ENCODE results near the gene TMC8.
A peak's percentile ranks its signal among the peaks of the same experiment; 100 is the strongest.

TMC8 gene

DNA sequence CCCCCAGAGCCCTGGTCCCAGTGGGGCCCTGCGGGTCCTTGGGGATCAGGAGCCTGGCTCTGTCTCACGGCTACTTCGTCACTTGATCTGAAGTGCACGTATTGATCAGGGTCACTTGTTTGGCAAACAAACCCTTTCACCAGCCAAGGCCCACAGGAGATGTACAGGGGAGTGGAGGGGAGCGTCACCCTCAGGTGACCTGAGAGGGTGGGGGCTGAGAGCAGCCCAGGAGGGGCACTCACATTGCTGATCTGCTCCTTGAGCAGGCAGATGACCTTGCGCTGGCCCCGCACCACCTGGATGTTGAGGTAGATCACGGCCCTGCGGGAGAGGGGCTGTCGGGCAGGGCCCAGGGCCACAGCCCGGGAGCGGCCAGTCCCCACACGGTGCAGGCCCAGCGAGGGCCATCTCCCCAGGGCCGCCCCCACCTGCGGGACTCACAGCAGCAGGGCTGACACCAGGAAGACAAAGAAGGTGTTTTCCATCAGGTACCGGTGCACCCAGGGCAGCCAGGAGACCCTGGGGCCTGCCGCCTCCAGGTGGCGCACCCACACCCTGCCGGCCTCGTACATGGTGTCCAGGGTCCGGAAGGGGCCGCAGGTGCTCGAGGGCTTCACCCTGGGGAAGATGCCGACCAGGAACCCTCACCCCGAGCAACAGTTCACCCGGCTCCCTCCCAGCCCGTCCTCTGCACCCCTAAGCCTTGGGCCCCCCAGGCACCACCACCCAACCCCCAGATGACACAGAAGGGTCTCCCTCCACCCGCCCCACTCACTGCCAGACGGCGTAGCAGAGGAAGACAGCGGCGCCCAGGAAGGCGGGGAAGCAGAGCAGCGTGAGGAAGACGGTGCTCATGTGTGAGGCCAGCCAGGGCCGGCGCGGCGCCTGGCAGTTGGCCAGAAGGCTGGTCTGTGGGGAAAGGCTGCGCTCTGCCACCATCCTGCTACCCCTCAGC lies 13.3 kb upstream of the TMC8 start:
- no peaks in the 10 kb centered on the region for H3K4me1 ChIP-seq (ENCODE audit: control insufficient read depth, insufficient read depth, low read length)
- ChIA-PET CTCF (interaction anchor here (1.0 to 5.3 kb wide), 5 partner anchors 8 to 133 kb away, joined by 3 to 53 read pairs (median 4); no protein-coding TSS in a partner anchor), POLR2A (no interaction called here)
- no peaks in the 10 kb centered on the region for H3K9me3 ChIP-seq (ENCODE audit: control insufficient read depth, insufficient read depth, low read depth, low read length)
- no peak overlapping the region for H3K27ac ChIP-seq (ENCODE audit: extremely low read depth, low read depth, low read length)
- H3K4me3 ChIP-seq (ENCODE audit: low read depth, low read length), result no peak overlapping the region
- peaks cover 0 to 3% of the 10 kb centered on the region in 2 experiments; a peak in 2 of 3 replicates for H3K36me3 ChIP-seq (ENCODE audit: control insufficient read depth in 2 of 2, insufficient read depth in 1 of 2, low read length in 2 of 2)
- TF ChIP-seq, protein P1, sequence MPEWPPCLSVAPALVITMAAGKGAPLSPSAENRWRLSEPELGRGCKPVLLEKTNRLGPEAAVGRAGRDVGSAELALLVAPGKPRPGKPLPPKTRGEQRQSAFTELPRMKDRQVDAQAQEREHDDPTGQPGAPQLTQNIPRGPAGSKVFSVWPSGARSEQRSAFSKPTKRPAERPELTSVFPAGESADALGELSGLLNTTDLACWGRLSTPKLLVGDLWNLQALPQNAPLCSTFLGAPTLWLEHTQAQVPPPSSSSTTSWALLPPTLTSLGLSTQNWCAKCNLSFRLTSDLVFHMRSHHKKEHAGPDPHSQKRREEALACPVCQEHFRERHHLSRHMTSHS (tag by site-specific recombination; IDR thresholded peaks at IDR 0.05), result no peak
- TF ChIP-seq, protein P2, sequence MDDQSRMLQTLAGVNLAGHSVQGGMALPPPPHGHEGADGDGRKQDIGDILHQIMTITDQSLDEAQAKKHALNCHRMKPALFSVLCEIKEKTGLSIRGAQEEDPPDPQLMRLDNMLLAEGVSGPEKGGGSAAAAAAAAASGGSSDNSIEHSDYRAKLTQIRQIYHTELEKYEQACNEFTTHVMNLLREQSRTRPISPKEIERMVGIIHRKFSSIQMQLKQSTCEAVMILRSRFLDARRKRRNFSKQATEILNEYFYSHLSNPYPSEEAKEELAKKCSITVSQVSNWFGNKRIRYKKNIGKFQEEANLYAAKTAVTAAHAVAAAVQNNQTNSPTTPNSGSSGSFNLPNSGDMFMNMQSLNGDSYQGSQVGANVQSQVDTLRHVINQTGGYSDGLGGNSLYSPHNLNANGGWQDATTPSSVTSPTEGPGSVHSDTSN (CRISPR knock-in tag; IDR thresholded peaks at IDR 0.05), result 0 out of 2 replicates have a peak, but pooled peaks have one; percentile 1
- TF ChIP-seq, protein P3, sequence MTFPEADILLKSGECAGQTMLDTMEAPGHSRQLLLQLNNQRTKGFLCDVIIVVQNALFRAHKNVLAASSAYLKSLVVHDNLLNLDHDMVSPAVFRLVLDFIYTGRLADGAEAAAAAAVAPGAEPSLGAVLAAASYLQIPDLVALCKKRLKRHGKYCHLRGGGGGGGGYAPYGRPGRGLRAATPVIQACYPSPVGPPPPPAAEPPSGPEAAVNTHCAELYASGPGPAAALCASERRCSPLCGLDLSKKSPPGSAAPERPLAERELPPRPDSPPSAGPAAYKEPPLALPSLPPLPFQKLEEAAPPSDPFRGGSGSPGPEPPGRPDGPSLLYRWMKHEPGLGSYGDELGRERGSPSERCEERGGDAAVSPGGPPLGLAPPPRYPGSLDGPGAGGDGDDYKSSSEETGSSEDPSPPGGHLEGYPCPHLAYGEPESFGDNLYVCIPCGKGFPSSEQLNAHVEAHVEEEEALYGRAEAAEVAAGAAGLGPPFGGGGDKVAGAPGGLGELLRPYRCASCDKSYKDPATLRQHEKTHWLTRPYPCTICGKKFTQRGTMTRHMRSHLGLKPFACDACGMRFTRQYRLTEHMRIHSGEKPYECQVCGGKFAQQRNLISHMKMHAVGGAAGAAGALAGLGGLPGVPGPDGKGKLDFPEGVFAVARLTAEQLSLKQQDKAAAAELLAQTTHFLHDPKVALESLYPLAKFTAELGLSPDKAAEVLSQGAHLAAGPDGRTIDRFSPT (tag by site-specific recombination; IDR thresholded peaks at IDR 0.05), result no peak
- TF ChIP-seq ZNF600 (tag by site-specific recombination; IDR thresholded peaks at IDR 0.05) (0 out of 2 replicates have a peak, but pooled peaks have one; percentile 45), ZNF133 (tag by site-specific recombination; IDR thresholded peaks at IDR 0.05) (no peak), ZNF10 (tag by site-specific recombination; IDR thresholded peaks at IDR 0.05) (peak; percentile 53; the same call in 1 of the 2 replicates), ZNF571 (tag by site-specific recombination; IDR thresholded peaks at IDR 0.05) (no peak), ZNF561 (tag by site-specific recombination; IDR thresholded peaks at IDR 0.05; ENCODE audit: borderline replicate concordance) (no peak), ZNF624 (tag by site-specific recombination; IDR thresholded peaks at IDR 0.05) (no peak), PRDM4 (tag by site-specific recombination; IDR thresholded peaks at IDR 0.05) (no peak), ZNF175 (tag by site-specific recombination; IDR thresholded peaks at IDR 0.05) (no peak), ZNF555 (tag by site-specific recombination; conservative IDR thresholded peaks at IDR 0.05) (no peak), ZEB2 (tag by site-specific recombination; IDR thresholded peaks at IDR 0.05) (no peak), ZNF354C (tag by site-specific recombination; IDR thresholded peaks at IDR 0.05; ENCODE audit: borderline replicate concordance, low read depth) (no peak), ZNF114 (tag by site-specific recombination; IDR thresholded peaks at IDR 0.05) (no peak), ZNF704 (tag by site-specific recombination; IDR thresholded peaks at IDR 0.05) (no peak)
- TF ChIP-seq, protein P4, sequence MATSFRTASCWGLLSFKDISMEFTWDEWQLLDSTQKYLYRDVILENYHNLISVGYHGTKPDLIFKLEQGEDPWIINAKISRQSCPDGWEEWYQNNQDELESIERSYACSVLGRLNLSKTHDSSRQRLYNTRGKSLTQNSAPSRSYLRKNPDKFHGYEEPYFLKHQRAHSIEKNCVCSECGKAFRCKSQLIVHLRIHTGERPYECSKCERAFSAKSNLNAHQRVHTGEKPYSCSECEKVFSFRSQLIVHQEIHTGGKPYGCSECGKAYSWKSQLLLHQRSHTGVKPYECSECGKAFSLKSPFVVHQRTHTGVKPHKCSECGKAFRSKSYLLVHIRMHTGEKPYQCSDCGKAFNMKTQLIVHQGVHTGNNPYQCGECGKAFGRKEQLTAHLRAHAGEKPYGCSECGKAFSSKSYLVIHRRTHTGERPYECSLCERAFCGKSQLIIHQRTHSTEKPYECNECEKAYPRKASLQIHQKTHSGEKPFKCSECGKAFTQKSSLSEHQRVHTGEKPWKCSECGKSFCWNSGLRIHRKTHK (tag by site-specific recombination; IDR thresholded peaks at IDR 0.05), result no peak
- TF ChIP-seq, protein P5, sequence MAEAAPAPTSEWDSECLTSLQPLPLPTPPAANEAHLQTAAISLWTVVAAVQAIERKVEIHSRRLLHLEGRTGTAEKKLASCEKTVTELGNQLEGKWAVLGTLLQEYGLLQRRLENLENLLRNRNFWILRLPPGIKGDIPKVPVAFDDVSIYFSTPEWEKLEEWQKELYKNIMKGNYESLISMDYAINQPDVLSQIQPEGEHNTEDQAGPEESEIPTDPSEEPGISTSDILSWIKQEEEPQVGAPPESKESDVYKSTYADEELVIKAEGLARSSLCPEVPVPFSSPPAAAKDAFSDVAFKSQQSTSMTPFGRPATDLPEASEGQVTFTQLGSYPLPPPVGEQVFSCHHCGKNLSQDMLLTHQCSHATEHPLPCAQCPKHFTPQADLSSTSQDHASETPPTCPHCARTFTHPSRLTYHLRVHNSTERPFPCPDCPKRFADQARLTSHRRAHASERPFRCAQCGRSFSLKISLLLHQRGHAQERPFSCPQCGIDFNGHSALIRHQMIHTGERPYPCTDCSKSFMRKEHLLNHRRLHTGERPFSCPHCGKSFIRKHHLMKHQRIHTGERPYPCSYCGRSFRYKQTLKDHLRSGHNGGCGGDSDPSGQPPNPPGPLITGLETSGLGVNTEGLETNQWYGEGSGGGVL (tag by site-specific recombination; IDR thresholded peaks at IDR 0.05), result peak; percentile 8; the same call in 1 of the 2 replicates
- TF ChIP-seq, protein P6, sequence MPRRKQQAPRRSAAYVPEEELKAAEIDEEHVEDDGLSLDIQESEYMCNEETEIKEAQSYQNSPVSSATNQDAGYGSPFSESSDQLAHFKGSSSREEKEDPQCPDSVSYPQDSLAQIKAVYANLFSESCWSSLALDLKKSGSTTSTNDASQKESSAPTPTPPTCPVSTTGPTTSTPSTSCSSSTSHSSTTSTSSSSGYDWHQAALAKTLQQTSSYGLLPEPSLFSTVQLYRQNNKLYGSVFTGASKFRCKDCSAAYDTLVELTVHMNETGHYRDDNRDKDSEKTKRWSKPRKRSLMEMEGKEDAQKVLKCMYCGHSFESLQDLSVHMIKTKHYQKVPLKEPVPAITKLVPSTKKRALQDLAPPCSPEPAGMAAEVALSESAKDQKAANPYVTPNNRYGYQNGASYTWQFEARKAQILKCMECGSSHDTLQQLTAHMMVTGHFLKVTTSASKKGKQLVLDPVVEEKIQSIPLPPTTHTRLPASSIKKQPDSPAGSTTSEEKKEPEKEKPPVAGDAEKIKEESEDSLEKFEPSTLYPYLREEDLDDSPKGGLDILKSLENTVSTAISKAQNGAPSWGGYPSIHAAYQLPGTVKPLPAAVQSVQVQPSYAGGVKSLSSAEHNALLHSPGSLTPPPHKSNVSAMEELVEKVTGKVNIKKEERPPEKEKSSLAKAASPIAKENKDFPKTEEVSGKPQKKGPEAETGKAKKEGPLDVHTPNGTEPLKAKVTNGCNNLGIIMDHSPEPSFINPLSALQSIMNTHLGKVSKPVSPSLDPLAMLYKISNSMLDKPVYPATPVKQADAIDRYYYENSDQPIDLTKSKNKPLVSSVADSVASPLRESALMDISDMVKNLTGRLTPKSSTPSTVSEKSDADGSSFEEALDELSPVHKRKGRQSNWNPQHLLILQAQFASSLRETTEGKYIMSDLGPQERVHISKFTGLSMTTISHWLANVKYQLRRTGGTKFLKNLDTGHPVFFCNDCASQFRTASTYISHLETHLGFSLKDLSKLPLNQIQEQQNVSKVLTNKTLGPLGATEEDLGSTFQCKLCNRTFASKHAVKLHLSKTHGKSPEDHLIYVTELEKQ (tag by site-specific recombination; IDR thresholded peaks at IDR 0.05; ENCODE audit: borderline replicate concordance), result no peak
- TF ChIP-seq, protein P7, sequence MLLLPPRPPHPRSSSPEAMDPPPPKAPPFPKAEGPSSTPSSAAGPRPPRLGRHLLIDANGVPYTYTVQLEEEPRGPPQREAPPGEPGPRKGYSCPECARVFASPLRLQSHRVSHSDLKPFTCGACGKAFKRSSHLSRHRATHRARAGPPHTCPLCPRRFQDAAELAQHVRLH (tag by site-specific recombination; IDR thresholded peaks at IDR 0.05), result no peak
